ENCODE data around the gene ASTN2. TPM values are rescaled to one million over a fixed set of nuclear protein-coding genes. Genes with fewer than 3 reads are reported as not detected.

ASTN2 gene
- total RNA-seq, 1 donor from 2014 or later, result 13.6 TPM

- Histone ChIP-seq H3K27me3 (ENCODE audit: insufficient read depth, low read length) (no peaks in the 10 kb centered on the region), H3K4me1 (ENCODE audit: insufficient read depth, low read length) (no peaks in the 10 kb centered on the region), H3K9me3 (ENCODE audit: insufficient read depth, low read depth, low read length) (no peaks in the 10 kb centered on the region), H3K27ac (ENCODE audit: low read depth, low read length) (no peak overlapping the region), H3K79me2 (ENCODE audit: insufficient read depth, low read length) (no peaks in the 10 kb centered on the region), H2AFZ (ENCODE audit: low read depth, low read length) (no peak overlapping the region), H3K4me2 (ENCODE audit: low read length) (no peak overlapping the region), H3K4me3 (ENCODE audit: insufficient read depth, low read depth, low read length) (no peak overlapping the region), H3K9ac (ENCODE audit: low read length) (no peak overlapping the region), H4K20me1 (ENCODE audit: insufficient read depth, low read length) (no peaks in the 10 kb centered on the region), H3K36me3 (ENCODE audit: insufficient read depth, low read length) (no peaks in the 10 kb centered on the region)
- DNase-seq (ENCODE audit: low read depth) (no peak), FAIRE-seq (no peak)
- H3K27ac Mint-ChIP-seq (ENCODE audit: unreplicated experiment), result no peak overlapping the region
- peaks cover 12% of the 10 kb centered on the region for H3K9me3 Mint-ChIP-seq (ENCODE audit: unreplicated experiment)
- no peaks in the 10 kb centered on the region for H3K4me1 Mint-ChIP-seq (ENCODE audit: low read depth, unreplicated experiment)
- no peak overlapping the region for H3K4me3 Mint-ChIP-seq (ENCODE audit: unreplicated experiment)
- no peaks in the 10 kb centered on the region for H3K36me3 Mint-ChIP-seq (ENCODE audit: low read depth, unreplicated experiment)
- no peaks in the 10 kb centered on the region for H3K27me3 Mint-ChIP-seq (ENCODE audit: low read depth, unreplicated experiment)
- TF ChIP-seq CTCF (IDR thresholded peaks at IDR 0.05; ENCODE audit: insufficient read depth, low read depth, low read length), result no peak
- TF ChIP-seq EZH2 (IDR thresholded peaks at IDR 0.05; ENCODE audit: insufficient read depth, low read length), result no peak
Measured at GRCh38 chr9:116875576-116875975, 539.3 kb downstream of the ASTN2 start.

- H3K4me3 ChIP-seq (ENCODE audit: insufficient read depth, low read depth, low read length), result no peak overlapping the region
- no peaks in the 10 kb centered on the region for H3K79me2 ChIP-seq (ENCODE audit: insufficient read depth, low read length)
- H3K27ac ChIP-seq (ENCODE audit: low read depth, low read length), result no peak overlapping the region
- no peaks in the 10 kb centered on the region for H3K27me3 Mint-ChIP-seq (ENCODE audit: low read depth, unreplicated experiment)
- H3K4me3 Mint-ChIP-seq (ENCODE audit: unreplicated experiment), result no peak overlapping the region
- no peak overlapping the region for H3K27ac Mint-ChIP-seq (ENCODE audit: unreplicated experiment)
- H3K27me3 ChIP-seq (ENCODE audit: insufficient read depth, low read length), result no peaks in the 10 kb centered on the region
- no peaks in the 10 kb centered on the region for H3K36me3 Mint-ChIP-seq (ENCODE audit: low read depth, unreplicated experiment)
- no peaks in the 10 kb centered on the region for H3K4me1 ChIP-seq (ENCODE audit: insufficient read depth, low read length)
- no peak overlapping the region for H3K9ac ChIP-seq (ENCODE audit: low read length)
- no peaks in the 10 kb centered on the region for H3K4me1 Mint-ChIP-seq (ENCODE audit: low read depth, unreplicated experiment)
- no peaks in the 10 kb centered on the region for H4K20me1 ChIP-seq (ENCODE audit: insufficient read depth, low read length)
- H2AFZ ChIP-seq (ENCODE audit: low read depth, low read length), result no peak overlapping the region
- peaks cover 12% of the 10 kb centered on the region for H3K9me3 Mint-ChIP-seq (ENCODE audit: unreplicated experiment)
- no peak for FAIRE-seq
- no peak overlapping the region for H3K4me2 ChIP-seq (ENCODE audit: low read length)
- H3K9me3 ChIP-seq (ENCODE audit: insufficient read depth, low read depth, low read length), result no peaks in the 10 kb centered on the region
- H3K36me3 ChIP-seq (ENCODE audit: insufficient read depth, low read length), result no peaks in the 10 kb centered on the region
- TF ChIP-seq EZH2 (IDR thresholded peaks at IDR 0.05; ENCODE audit: insufficient read depth, low read length), result no peak
- TF ChIP-seq CTCF (IDR thresholded peaks at IDR 0.05; ENCODE audit: insufficient read depth, low read depth, low read length), result no peak
- DNase-seq (ENCODE audit: low read depth), result no peak
Measured at GRCh38 chr9:116873937-116874914, 540.6 kb downstream of the ASTN2 start.

GRCh38 chr9:116873491-116873890 lies 541.4 kb downstream of the ASTN2 start:
- no peaks in the 10 kb centered on the region for H3K27me3 Mint-ChIP-seq (ENCODE audit: low read depth, unreplicated experiment)
- Histone ChIP-seq H3K79me2 (ENCODE audit: insufficient read depth, low read length) (no peaks in the 10 kb centered on the region), H3K9me3 (ENCODE audit: insufficient read depth, low read depth, low read length) (no peaks in the 10 kb centered on the region), H2AFZ (ENCODE audit: low read depth, low read length) (no peak overlapping the region), H3K36me3 (ENCODE audit: insufficient read depth, low read length) (no peaks in the 10 kb centered on the region), H3K4me1 (ENCODE audit: insufficient read depth, low read length) (no peaks in the 10 kb centered on the region), H3K4me3 (ENCODE audit: insufficient read depth, low read depth, low read length) (no peak overlapping the region), H3K27me3 (ENCODE audit: insufficient read depth, low read length) (no peaks in the 10 kb centered on the region), H3K4me2 (ENCODE audit: low read length) (no peak overlapping the region), H3K27ac (ENCODE audit: low read depth, low read length) (no peak overlapping the region), H3K9ac (ENCODE audit: low read length) (no peak overlapping the region), H4K20me1 (ENCODE audit: insufficient read depth, low read length) (no peaks in the 10 kb centered on the region)
- TF ChIP-seq CTCF (IDR thresholded peaks at IDR 0.05; ENCODE audit: insufficient read depth, low read depth, low read length), result no peak
- TF ChIP-seq EZH2 (IDR thresholded peaks at IDR 0.05; ENCODE audit: insufficient read depth, low read length), result no peak
- no peak for DNase-seq (ENCODE audit: low read depth)
- H3K4me1 Mint-ChIP-seq (ENCODE audit: low read depth, unreplicated experiment), result no peaks in the 10 kb centered on the region
- H3K4me3 Mint-ChIP-seq (ENCODE audit: unreplicated experiment), result no peak overlapping the region
- no peaks in the 10 kb centered on the region for H3K36me3 Mint-ChIP-seq (ENCODE audit: low read depth, unreplicated experiment)
- no peak overlapping the region for H3K27ac Mint-ChIP-seq (ENCODE audit: unreplicated experiment)
- FAIRE-seq, result no peak
- H3K9me3 Mint-ChIP-seq (ENCODE audit: unreplicated experiment), result peaks cover 12% of the 10 kb centered on the region
